DMS153 (cell line): Measurements from ENCODE around the gene KRT74.

Experiments
- DNase-seq: peaks from one replicate; lab custom pipeline; 2025; lab: John Stamatoyannopoulos, UW

Gene KRT74

DNA sequence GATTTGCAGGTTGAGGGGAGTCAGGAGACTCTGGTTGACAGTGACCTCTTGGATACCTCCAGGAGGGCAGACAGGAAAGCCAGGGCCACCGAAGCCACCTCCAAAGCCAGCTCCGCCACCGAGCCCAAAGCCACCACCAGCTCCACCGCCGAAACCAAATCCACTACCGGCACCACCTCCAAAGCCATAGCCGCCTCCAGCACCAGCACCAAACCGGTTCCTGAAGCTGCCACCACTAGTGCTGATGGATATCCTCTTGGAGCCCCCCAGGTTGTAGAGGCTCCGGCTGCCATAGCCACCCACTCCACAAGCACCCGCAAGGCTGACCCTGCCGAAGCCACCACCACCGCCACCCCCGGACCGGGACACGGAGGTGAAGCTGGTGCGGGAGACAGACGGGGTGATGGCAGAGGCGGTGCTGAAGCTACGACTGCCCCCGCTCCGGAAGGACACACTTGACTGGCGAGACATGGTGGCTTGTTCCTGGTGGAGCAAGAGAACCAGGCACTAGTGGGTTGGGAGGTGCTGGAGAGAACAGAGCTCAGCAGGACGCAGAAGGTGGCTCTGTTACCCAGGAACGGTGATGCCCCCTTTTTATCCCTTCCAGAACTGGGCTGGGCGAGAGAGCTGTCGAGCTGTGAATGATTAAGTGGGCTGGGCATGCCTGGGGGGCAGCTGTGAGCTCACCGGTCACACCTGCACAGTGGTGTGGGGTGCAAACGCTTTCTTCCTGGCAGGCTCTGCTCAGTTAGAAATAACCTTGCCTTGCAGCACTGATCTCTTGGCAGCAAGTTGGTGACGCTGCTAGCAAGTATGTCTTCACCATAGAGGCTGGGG lies 53.6 kb downstream of the KRT74 start, which contains the start of gene KRT5:
KRT5 (minus strand) TSS at position 569 of the 837 bp plus-strand sequence; CDS start at position 471, 98 bp downstream.
- DNase-seq = no peak

DNA sequence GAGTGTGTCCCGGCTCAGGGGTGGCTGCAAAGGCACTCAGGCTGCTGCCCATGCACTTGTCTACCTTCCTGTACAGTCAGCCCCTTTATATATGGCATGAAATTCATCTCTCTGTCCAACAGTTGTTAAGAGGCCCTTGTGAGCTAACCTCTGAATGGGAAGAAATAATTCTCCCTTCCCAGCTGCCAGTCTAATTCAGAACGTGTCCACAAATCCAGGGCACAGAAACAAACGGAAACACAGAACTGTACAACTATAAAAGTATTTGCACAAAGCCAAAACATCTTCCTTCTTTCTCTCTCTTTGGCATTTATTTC lies 54.3 kb downstream of the KRT74 start:
- no peak for DNase-seq

DNA sequence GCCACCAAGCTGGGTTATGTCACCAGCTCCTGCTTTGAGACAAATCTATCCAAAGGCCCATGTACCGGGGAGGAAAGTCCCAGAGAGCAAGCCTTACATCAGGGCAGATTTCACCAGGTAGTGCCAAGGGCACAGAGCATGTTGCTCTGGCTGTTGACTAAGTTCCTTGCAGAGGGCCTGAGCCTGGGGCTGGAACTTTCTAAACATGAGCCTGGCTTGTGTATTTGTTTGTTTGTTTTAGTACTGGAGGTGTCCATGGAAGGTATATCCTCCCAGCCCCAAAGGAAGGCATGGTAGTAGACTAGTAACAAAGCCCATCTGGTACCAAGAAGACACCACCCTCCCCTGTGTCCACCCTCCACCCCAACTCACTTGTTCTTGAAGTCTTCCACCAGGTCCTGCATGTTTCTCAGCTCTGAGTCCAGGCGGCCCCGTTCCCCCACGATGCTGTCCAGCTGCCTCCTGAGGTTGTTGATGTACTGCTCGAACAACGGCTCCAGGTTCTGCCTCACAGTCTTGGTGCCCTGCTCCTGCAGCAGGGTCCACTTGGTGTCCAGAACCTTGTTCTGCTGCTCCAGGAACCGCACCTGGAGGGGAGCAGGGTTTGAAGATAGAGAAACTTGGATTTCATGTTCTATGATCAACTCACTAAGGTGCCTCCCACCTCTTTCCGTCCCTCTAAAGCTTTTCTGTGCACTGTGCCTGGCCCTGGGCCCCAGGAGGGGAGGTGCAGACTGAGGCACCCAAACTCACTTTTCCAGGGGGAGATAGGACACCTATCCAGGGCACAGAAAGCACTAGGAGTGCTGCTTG lies 54.9 kb downstream of the KRT74 start:
- DNase-seq = no peak

DNA sequence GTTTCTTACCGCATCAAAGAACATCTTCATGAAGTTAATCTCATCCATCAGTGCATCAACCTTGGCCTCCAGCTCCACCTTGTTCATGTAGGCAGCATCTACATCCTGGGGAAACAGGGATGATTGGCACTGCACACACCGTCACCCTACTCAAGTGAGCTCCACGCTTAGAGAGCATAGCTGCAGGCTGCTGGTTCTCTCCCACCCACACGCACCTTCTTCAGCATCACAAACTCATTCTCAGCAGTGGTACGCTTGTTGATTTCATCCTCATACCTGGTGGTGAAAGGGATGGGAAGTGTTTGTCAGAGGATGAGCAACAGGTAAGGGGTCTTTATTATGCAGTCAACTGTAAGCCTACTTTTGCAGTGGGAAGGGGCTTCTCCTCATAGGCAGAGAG lies 55.8 kb downstream of the KRT74 start:
- no peak for DNase-seq

DNA sequence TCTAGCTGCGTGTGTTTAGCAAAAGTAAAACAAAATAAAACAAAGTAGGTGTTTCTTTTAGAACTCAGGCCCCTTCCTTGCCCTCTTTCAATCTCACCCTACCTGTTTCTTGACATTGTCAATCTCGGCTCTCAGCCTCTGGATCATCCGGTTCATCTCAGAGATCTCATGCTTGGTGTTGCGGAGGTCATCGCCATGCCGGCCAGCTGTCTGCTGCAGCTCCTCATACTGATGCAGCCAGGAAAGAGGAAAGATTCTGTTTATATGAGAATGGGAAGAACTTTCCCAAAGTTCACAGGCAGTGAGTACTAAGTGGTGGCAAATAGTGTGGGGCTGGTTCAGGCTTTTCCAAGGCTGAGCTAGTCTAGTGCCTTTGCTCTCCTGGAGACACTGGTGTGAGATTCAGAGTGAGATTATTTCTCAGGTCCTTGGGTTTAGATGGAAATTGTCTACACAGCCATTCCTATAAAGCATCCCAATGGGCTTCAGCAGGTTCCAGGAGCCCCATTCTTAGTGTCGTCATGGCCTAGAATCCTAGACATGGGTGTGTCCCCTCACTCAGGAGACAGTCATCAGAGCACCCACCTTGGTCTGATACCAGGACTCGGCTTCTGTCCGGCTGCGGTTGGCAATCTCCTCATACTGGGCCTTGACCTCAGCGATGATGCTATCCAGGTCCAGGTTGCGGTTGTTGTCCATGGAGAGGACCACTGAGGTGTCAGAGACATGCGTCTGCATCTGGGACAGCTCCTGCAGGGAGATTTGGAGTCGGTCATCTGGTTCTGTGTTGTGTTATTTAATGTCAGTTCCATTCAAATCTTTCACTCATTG lies 56.4 kb downstream of the KRT74 start:
- DNase-seq = no peak

DNA sequence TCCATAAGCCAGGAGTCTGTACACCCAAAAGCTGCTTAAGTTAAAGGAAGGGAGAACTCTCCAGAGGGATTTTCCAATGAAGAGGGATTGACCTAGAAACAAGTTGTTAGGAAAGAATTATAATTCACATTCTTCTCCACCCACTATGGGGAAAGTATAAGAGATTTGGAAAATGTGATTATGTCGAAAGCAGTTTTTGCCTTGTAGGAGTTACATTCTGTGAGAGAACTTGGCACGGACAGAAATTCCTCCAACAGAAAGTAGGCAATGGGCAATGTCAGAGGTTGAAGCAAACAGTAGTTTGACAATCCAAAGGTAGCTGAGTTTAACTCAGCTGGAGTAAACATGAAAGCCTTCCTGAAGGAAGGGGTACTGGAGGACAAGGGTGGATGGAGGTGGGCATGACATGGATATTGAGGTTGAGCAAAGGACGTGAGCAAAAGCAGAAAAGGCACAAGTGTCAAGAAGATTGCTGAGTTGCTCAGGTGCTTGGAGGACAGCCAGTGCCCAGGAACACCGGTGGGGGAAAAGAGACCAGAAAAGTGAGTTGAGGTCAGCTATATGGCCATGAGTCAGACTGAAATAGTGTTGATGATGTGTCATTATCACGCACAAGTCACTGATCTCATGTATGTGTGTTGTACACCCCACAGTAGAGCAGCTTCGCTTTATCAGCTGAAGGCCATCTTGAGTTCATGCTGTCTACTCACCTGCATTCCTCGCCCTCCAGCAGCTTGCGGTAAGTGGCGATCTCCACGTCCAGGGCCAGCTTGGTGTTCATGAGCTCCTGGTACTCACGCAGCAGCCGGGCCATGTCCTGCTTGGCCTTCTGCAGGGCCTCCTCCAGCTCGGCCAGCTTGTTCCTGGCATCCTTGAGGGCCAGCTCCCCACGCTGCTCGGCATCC lies 57.5 kb downstream of the KRT74 start:
- DNase-seq = no peak
